ENCODE data around the gene FMO2.
A peak's percentile ranks its signal among the peaks of the same experiment; 100 is the strongest.

The FMO2 gene

DNA sequence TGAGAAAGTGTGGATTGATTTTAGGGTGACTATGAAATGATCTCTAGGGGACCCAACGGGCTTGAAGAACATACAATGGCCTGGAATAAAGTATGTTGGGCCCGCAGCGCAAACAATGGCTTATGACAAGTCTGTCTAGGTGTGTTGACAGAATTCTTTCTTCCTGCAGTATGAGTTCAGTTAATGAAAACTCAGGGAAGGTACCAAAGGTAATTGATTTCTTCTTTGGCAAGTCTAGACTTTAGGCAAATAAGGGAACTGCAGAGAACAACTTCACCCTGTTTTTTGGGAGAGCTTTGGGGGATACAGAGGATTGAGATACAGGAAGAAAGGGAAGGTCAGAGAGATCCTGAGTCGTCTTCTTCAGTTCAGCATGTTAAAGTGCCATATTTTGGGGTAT lies 7.8 kb upstream of the FMO2 start:
- no peak for DNase-seq

DNA sequence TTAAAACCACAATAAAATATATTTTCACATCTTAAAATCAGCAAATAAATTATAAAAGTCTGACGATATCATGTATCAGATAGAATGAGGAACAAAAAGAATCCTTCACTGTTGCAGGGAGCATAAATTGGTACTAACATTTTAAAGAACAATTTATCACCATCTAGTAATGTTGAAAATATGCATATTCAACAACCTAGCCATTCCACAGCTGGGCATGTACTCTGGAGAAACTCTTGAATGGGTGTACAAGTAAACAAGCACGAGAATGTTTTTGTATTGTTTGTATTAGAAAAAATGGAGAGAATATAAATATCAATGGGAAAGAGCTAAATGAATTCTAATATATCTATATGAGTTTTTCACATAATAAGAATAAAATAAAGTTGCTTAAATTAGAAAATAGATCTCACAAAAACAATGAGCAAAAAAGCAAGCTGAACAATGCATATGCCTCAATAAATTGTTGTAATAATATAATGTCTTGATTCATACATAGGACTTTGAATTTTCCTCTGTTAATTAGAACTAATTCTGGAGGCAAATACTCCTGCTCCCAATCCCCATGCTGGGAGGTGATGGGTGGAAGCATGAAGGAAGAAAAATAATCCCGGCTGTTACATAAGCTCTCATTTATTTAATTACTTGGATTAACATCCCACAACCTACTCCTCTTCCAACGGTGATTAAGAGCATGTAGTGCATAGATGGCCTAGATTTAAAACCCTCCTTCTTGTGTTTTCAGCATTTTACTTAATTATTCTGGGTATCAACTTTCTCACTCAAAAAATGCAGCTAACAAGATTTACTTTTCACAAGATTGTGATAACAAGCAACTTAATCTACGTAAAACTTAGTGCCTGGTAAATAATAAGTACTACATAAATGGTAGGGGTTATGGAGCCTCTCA lies 5.5 kb upstream of the FMO2 start:
- no peak for DNase-seq

DNA sequence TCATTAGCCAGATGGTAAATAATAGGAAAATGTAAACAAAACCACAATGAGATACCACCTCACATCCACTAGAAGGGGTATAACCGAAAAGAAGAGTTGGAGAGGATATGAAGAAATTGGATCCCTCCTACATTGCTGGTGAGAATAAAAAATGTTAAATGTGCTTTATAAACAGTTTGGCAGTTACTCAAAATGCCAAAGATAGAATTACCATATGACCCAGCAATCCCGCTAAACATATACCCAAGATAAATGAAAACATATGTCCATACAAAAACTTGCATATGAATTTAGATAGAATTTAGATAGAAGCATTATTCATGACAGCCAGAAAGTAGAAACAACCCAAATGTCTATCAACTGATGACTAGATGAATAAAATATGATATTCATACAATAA lies 4.4 kb upstream of the FMO2 start:
- DNase-seq = no peak

DNA sequence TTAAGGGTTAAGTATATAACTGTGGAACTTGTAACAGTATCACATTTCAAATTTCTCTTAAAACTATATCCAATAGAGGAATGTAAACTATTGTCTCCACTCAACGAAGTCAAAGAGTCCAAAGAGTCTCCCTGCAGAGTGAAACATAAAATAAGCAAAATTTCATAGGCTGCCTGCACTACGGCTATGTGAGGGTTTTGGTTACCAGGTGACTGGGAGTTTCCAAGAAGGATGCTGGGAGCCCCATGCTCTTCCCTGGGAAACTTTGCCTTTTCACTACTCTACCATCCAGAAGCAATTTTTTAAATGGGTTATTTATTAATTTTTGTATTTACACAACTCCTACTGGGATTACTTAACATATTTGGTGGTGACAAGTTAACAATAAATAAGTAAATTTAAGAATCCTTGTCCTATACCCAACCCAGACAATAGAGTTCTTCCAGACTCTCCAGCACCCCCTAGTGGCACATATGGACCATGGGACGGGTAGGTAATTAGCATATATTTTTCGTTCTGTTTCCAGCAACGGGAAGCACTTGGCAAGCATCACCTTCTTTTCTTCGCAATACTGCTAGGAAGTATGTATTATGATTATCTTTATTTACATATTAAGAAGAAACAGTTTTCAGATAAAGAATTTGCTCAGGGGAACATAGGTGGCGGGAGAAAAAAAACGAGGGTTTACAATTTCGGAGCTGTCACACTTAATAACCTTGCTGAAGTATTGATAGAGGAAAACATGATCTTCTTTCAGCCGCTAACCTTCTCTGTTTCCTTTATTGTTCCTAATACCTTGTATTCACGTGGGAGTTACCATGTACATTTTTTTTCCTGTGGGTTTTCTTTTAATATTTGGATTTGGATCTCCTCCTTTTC lies 3.5 kb downstream of the FMO2 start:
- DNase-seq = peak; percentile 30 to 47

DNA sequence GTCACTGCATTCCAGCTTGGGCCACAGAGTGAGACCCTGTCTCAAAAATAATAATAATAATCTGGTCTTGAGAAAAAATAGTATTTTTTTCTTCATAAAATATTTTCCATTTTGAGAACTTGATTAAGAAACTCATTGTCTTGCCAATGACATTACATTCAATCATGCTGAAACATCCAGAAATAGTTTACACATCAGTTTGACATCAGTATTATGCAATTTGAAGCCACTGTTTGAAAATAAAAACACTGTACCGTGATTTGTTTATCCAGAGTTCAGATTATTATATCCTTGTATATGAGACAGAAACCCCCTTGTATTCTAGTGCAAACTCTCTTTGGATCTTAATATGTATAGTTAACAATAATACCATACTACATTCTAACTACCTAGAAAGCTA lies 6.9 kb downstream of the FMO2 start:
- DNase-seq = no peak

DNA sequence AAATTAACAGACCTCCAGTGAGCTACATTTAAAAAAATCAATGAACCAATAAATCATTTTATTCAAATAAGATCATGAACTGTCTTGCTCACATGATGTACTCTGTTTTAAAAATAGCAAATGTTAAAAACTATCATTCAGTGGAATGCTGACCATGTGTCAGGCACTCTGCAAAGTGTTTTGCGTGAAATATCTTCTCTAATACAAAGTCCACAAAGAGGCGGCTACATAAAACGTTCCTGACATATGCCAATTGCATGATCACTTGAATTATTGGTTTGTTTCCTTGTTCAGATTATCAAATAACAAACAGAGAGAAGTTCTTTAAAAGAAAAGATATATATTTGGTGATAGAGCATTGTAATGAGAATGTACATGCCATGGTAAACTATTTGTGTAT lies 10.7 kb downstream of the FMO2 start:
- DNase-seq = no peak

DNA sequence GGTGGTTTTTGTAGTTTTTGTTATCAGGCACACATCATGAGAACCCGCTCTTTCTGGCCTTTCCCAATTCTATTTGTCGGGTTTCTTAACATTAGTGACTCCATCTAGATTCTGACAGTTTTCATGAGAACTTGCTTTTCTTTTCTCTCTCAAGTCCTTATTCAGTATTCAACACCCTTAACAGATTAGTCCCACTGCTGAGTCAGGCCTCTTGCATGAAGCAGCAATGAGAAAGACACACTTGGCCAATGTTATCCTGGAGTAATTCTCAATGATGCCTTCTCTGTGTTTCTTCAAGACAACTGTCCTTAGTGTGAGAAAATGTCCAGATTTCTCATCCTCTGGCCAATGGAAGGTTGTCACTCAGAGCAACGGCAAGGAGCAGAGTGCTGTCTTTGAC lies 11.3 kb downstream of the FMO2 start:
- no peak for DNase-seq

DNA sequence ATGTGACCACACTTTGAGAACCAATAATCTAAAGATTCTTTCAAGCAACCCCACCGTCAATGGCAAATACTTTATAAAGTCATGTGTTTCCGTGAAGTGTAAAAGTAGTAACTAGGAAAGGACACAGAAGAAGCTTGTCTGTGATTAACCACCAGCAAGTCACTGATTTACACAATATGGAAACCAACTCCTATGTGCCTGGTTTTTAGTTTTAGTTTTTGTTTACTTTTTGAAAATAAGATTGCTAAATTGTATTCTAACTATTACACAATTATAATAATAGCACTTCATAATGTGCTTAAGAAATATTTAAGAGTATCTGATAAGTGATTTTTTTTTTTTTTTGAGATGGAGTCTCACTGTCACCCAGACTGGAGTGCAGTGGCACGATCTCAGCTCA lies 13.0 kb downstream of the FMO2 start:
- DNase-seq = no peak

DNA sequence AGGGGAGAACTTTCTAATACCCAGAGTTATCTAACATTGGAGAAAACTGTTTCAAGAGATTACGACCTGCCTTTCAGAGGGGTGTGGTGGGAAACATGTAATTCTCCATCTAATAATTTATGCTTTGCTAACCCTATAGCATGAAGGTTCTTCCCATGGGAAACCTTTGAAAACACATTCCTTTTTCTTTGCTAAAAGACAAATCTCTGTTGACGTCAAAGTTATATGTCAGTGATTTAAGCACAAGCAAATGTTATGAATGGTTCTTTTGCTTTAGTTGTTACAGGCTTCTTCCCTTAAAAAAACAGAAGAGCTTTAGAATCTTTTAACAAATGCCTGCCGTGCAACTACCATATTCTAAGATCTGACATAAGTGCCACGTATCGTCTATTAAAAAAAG lies 19.2 kb downstream of the FMO2 start:
- DNase-seq = no peak

DNA sequence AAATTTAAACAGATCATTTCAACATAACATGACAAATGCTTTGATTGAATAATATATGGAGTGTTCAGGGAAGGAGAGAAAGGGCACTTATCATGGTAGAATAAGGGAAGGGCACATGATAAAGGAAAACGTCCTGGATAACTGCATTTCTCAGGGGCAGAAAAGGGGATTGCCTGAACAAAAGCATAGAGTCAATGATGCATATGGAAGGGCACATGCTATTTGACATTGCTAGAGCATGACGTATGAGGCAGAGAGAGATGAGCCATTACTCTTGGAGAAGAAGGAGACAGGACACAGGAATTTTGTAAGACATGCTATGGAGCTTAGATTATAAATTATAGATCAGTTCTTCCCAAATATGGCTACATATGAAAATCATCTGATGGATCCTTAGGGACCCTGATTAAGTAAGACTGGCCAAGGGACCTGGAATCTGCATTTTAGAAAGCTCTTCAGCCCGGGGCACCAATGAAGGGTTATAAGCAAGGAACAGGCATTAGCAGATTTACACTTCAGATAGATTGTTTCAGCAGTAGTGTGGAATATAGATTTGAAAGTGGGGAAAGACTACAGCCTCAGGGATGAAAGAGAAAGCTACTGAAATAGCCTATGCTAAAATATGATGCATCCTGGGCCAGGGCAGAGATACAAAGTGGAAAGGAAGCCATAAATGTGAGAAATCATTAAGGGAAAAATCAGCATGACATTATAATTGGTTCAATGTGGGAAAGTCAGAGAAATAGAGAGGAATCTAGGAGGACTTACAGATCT lies 21.3 kb downstream of the FMO2 start:
- no peak for DNase-seq

DNA sequence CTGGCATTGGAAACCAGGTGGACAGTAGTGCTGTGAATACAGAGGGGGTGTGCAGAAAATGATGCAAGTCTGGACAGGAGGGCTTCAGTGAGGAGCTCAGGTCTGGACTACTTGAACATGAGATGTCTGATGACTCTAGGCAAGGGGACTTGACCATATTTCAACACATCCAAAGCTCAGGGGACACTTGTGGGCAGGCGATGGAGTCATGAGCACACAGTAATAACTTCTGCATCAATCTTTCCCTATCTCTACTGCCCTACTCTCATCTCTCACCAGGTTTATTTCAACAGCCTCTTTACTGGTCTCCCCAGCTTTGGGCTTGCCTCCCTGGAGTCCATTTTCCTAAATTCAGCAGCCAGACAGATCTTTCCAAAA lies 21.9 kb downstream of the FMO2 start:
- no peak for DNase-seq

DNA sequence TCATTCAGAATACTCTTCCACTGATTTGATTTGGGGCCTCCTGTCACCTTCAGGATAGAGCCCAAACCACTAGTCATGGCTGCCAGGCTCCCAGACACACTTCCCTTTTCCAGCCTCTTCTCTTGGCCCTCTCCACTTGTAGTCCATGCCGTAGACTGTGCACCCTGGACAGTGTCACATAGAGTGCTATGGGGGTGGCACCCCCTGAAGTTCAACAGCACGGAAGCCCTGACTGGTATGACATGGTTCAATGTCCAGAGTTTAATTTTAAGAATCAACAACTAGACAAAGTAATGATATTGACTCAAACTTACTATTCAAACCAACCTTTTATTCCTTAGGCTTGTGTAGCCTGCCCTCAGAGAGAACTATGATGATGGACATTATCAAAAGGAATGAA lies 22.3 kb downstream of the FMO2 start:
- no peak for DNase-seq

DNA sequence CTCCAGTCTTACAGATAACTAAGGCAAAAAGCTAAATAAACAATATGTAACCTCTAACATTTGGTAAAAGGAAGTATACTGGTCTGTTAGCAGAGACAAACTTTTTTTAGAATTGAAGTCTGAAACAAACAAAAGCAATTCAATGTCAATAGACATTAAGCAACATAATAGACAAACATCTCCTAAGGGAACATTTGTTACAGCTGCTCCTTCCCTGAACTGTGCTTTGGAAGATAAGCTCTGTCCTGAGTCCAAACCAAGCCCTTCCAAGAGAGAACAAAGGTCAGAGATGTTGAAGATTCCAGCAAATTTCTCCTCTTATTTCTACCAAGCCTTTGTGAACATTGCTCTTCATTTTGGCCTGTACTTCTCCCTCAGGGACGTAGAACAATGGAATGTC lies 25.3 kb downstream of the FMO2 start:
- no peak for DNase-seq

DNA sequence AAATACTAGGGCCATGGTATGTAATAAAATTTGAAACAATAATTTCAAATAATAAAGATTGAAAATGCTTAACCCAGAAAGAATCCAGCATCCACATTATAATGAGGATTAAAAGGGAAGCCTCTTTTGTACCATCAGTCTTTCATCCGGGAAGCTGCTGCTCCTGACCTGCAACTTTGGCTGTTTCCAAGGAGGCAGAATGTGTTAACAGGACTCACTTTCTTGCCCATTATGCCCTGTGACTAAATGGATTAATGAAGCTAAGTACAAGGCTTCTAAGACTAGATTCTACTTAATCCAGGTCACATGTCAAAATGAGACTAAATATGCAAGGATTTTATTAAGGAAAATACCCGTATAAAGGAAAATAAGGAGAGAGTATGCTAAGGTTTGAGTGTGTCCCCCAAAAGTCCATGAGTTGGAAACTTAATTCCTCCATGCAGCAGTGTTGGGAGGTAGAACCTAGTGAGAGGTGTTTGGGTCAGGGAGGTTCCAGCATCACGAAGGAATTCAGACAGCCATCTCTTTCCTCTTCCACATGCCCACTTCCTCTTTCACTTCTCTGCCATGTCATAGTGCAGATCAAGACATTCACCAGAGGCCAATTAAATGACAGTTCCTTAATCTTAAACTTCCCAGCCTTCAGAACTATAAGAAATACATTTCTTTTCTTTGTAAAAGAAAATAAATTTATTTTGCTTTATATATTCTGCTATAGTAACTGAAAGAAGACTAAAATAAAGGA lies 27.7 kb downstream of the FMO2 start:
- DNase-seq = no peak

DNA sequence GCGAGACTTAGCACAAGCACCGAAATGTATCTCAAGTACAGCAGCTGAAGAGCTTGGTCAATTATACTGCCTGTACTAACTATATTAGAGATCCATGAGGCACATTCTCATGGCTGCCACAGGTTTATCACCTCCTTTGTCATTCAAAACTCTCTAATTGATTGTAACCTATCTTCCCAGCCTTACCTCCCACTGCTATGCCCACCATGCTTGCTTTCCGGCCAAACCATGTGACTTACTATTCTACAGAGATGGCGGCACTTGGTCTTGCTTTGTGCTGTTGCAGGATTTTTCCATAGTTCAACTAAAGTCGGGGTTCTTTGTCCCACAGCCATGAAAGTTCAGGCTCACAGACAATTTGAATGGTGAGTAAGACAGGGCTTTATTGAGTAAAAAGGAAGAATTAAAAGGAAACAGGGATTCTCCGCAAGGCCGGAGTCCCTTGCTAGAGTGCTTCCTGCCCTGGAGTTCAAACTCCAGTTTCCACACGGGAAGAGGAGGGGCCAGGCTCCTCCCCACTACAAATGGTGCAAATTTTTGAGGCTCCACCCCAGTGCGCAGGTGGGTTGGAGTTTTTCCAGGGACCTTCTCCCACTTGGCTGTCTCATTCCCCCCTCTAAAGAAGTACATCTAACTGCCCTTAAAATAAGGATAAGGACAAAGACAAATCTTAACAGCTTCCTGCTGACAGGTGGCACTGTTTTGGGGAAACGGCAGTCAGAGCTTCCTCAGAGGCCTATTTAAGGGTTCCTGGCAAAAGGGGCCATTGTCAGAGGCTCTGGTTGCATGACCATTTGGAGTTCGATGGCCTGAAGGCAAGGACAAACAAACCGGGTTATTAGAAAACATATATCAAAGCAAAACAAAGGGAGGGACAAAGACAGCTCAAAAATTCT lies 28.7 kb downstream of the FMO2 start:
- no peak for DNase-seq

DNA sequence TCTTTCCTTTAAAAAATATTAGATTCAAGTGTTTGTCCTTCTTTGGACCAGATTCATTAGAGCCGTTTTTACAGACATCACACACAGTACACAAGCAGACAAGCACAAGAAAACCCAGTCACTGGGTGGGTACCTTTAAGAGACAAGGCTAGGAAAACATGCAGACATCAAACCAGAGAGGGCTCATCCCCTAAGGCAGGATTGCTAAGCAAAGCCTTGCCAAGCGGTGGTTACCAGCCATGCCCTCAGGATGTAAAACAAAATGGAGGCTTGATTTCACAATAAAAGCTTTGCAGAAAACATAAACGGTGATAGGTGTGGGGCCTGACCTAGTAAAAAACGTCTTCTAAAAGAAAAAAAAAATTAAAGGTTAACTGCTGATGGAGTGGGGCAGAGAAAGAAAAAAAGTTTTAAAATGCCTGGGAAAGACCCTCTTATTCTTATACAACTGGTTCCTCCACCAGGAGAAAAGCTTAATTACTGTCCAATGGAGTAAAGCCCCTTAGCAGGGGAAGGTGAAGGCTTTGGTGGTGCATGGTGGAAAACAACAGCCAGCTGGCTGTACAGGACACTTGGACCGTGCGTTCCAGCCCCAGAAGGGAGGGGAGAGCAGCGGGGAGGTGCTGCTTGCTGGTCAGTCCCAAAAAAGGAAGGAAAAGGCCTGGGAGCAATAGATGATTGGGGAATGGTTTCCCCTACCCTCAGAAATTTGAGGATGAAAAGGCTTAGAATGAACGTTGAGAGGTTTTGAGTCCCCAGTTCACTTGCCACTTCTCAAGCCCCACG lies 32.8 kb downstream of the FMO2 start:
- DNase-seq = no peak

DNA sequence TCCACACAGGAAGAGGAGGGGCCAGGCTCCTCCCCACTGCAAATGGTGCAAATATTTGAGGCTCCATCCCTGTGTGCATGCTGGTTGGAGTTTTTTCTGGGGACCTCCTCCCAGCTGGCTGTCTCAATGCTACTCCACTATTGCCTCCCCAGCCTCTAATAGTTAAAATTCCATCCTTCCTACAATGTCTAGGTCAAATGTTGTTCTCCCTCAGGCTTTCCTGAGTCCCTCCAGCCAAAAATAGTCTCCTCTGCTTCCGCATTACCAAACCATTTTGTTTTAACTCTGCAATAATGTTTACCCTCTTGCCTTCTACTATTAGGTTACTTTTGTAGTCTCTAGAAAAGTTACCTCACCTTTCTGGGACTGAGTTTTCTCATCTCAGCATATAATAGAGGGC lies 33.6 kb downstream of the FMO2 start:
- no peak for DNase-seq

DNA sequence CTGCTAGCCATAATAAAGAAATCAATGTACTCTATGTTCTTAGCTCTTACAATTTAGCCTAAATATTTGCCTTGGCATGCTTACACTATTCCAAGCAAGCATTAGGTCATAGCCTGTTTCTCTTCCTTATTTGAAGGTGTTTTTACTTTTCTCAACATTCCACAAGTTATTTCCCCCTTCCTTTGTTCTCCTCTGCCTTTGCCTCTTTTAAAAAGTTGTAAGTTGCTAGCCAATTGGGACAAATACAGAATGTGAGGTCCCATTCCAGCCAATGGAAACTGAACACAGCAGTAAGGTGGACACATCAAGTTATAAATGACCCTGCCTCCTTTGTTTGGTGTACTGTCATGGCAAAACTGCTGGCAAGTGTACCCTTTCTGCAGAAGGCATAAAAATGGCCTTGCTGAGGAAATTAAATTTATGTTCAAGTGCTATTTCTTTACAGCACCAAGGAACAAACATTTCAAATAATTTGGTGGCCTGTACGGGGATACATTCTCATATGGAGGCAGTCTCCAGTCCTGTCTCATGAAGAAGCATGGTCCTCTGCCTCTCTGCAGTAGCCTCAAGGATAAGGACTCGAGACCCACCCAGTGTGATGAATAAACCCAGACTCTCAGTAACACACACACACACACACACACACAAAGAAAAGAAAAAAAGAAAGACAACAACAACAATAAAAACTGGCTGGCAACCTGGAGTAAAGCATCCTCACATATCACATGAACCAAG lies 34.4 kb downstream of the FMO2 start:
- no peak for DNase-seq

DNA sequence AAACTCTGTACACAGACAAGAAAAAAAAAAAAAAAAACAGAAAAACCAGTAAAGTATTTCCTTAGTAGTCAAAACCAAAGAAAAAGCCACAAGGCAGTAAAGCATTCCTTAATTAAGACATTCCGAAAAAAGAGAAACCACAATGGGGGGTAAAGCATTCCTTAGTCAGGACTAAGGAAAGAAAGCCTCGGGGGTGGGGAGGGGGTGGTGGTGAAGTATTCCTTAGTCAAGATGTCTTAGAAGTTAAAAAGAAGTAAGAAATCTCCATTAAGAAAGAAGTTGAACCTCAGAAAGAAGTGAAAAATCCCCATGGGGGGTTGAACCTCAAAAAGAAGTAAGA lies 35.0 kb downstream of the FMO2 start:
- DNase-seq = no peak

DNA sequence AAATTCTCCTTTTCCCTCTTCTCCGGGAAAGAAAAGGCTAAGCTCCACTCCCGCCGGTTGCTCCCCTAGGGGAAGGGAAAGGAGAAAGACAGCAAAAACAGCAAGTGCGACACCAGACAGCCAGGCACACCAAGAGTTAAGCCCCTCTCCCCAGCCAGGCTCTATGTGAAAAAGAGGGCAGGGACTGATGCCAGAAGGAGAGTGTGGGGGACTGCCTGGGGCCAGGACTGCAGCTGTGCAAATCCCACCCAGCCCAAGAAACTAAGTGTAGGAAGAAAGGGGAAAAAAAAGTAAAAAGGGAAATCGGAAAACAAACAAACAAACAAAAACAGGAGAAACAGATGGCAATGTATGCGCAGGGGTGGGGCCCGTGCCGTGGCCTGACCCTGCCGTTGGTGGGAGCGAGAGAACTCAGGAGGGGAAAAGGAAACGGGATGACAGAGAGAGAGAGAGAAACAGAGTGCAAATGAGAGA lies 35.5 kb downstream of the FMO2 start:
- DNase-seq = no peak
